LNCAP (cell line): Measurements from ENCODE around the gene CBX1.

Experiments
- CTCF ChIP-seq: fragments of 450-650 bp; IDR thresholded peaks from 2 replicates; pipeline ENCODE4 v1.5.1; 2017; ENCODE audit warnings: mild to moderate bottlenecking

The CBX1 gene

DNA sequence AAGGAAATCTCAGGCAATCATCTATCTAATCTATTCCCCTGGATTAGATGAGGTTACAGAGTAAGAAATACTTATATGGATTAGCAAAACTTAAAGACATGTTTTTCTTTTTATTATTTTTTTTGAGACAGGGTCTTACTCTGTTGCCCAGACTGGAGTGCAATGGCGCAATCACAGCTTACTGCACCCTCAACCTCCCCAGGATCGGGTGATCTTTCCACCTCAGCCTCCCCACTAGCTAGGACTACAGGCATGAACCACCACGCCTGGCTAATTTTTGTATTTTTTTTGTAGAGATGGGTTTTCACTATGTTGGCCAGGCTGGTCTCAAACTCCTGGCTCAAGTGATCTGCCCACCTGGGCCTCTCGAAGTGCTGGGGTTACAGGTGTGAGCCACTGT lies 56.4 kb downstream of the CBX1 start:
- TF ChIP-seq CTCF = no peak

DNA sequence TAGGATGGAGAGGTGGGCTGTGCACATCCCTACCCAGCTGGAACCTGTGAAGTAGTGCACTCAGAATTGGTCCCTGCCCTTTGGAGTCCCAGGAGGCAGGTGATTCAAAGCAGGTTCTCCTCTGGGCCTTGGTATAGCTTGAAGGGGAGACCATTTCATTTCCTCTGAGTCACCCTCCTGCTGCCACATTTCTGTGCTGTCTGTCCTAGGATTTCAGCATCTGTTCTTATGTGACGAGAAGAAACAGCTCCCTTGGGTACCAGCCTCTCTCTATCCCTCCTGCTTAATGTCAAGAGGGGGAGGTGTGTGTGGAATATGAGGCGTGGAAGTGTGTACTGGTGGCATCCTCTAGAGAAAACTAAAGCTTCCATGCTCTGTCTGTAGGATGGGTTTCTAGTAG lies 58.1 kb downstream of the CBX1 start:
- TF ChIP-seq CTCF = no peak

GRCh38 chr17:48038687-48039086 lies 62.6 kb downstream of the CBX1 start:
- no peak for TF ChIP-seq CTCF

GRCh38 chr17:48037838-48038323 lies 63.4 kb downstream of the CBX1 start:
- no peak for TF ChIP-seq CTCF

- no peak for TF ChIP-seq CTCF
Measured at GRCh38 chr17:48037036-48037837, 64.0 kb downstream of the CBX1 start, which contains the start of gene COPZ2. COPZ2 (minus strand) TSS chr17:48037797; CDS start chr17:48037777, 20 bp downstream.

GRCh38 chr17:48036693-48037035 lies 64.6 kb downstream of the CBX1 start:
- no peak for TF ChIP-seq CTCF

- TF ChIP-seq CTCF = no peak
Measured at GRCh38 chr17:48031966-48032365, 69.3 kb downstream of the CBX1 start.
